Ishikawa (cell line): ENCODE data around the gene SLC25A26.

ENCODE experiments used
- CEBPB ChIP-seq: IDR thresholded peaks from 2 replicates; pipeline ENCODE4 v1.6.1; 2012
- CREB1 ChIP-seq: IDR thresholded peaks from 2 replicates; pipeline ENCODE4 v1.6.1; 2012; ENCODE audit warnings: low read depth
- EGR1 ChIP-seq: IDR thresholded peaks from 2 replicates; pipeline ENCODE4 v1.6.1; 2012
- EP300 ChIP-seq: IDR thresholded peaks from 2 replicates; pipeline ENCODE4 v1.6.1; 2012; ENCODE audit warnings: borderline replicate concordance
- FOXM1 ChIP-seq: IDR thresholded peaks from 2 replicates; pipeline ENCODE4 v1.6.1; 2012; ENCODE audit warnings: low read depth, borderline replicate concordance
- NFIC ChIP-seq: IDR thresholded peaks from 2 replicates; pipeline ENCODE4 v1.6.1; 2012
- RAD21 ChIP-seq: IDR thresholded peaks from 2 replicates; pipeline ENCODE4 v1.6.1; 2012; ENCODE audit warnings: low read depth
- REST ChIP-seq: IDR thresholded peaks from 2 replicates; pipeline ENCODE4 v1.6.1; 2012; ENCODE audit warnings: low read depth, mild to moderate bottlenecking
- TAF1 ChIP-seq: IDR thresholded peaks from 2 replicates; pipeline ENCODE4 v1.6.1; 2012; ENCODE audit warnings: low read depth, mild to moderate bottlenecking
- TCF12 ChIP-seq: IDR thresholded peaks from 2 replicates; pipeline ENCODE4 v1.6.1; 2012; ENCODE audit warnings: low read depth
- TEAD4 ChIP-seq: IDR thresholded peaks from 2 replicates; pipeline ENCODE4 v1.6.1; 2012
- USF1 ChIP-seq: IDR thresholded peaks from 2 replicates; pipeline ENCODE4 v1.6.1; 2012
- YY1 ChIP-seq: IDR thresholded peaks from 2 replicates; pipeline ENCODE4 v1.6.1; 2012; ENCODE audit warnings: low read depth
- TF ChIP-seq, protein P1 (sequence below): IDR thresholded peaks from 2 replicates; pipeline ENCODE4 v1.6.1; 2012

- no peak for TF ChIP-seq NFIC
- TF ChIP-seq CEBPB, result no peak
- no peak for TF ChIP-seq REST
- no peak for TF ChIP-seq YY1
- TF ChIP-seq EP300, result no peak
- no peak for TF ChIP-seq CREB1
- no peak for TF ChIP-seq RAD21
- TF ChIP-seq, protein P1, sequence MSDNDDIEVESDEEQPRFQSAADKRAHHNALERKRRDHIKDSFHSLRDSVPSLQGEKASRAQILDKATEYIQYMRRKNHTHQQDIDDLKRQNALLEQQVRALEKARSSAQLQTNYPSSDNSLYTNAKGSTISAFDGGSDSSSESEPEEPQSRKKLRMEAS, result no peak
- TF ChIP-seq TCF12, result no peak
- TF ChIP-seq TEAD4, result no peak
- no peak for TF ChIP-seq FOXM1
- TF ChIP-seq EGR1, result no peak
- no peak for TF ChIP-seq TAF1
- no peak for TF ChIP-seq USF1
These were observed 171.7 kb downstream of the SLC25A26 start for GRCh38 chr3:66392512-66392911.
